GM23338 (cell line): ENCODE results near the gene USP36.

Experiments used
- CREB1 ChIP-seq: fragments of 250-450 bp; sonication (Bioruptor Pico); IDR thresholded peaks from 2 replicates; pipeline ENCODE4 v1.5.0; 2020; ENCODE audit warnings: low read depth, mild to moderate bottlenecking, moderate library complexity
- CTCF ChIP-seq, 2 experiments: fragments of 200-600 bp in 1 of 2; sonication (generic) in 1 of 2; conservative IDR thresholded peaks; 2 replicates each; pipeline versions ENCODE4 v1.5.1 to v1.6.1; 2016 to 2017; ENCODE audit warnings: antibody characterized with exemption in 2 of 2, low read depth in 2 of 2, mild to moderate bottlenecking in 2 of 2, moderate library complexity in 1 of 2
- EZH2 ChIP-seq: fragments of 200-600 bp; sonication (generic); IDR thresholded peaks from one replicate; pipeline ENCODE4 v1.8.0; 2017; ENCODE audit warnings: antibody characterized with exemption, mild to moderate bottlenecking, low read depth; ENCODE audit not compliant: unreplicated experiment
- EZH2phosphoT487 ChIP-seq: fragments of 200-600 bp; sonication (generic); IDR thresholded peaks from one replicate; pipeline ENCODE4 v1.8.1; 2018; ENCODE audit warnings: antibody characterized with exemption; ENCODE audit not compliant: unreplicated experiment
- JUNB ChIP-seq: IDR thresholded peaks from one replicate; pipeline ENCODE4 v1.6.1; 2016; ENCODE audit warnings: antibody characterized with exemption; ENCODE audit not compliant: unreplicated experiment
- NANOG ChIP-seq: IDR thresholded peaks from 2 replicates; pipeline ENCODE4 v1.6.1; 2016; ENCODE audit warnings: antibody characterized with exemption, borderline replicate concordance
- POLR2AphosphoS5 ChIP-seq: IDR thresholded peaks from 2 replicates; pipeline ENCODE4 v1.6.1; 2016; ENCODE audit warnings: antibody characterized with exemption, low read depth
- REST ChIP-seq: IDR thresholded peaks from one replicate; pipeline ENCODE4 v1.6.1; 2018; ENCODE audit warnings: antibody characterized with exemption; ENCODE audit not compliant: unreplicated experiment
- TF ChIP-seq, protein P1 (sequence below): IDR thresholded peaks from 2 replicates; pipeline ENCODE4 v1.6.1; 2016; ENCODE audit warnings: antibody characterized with exemption

DNA sequence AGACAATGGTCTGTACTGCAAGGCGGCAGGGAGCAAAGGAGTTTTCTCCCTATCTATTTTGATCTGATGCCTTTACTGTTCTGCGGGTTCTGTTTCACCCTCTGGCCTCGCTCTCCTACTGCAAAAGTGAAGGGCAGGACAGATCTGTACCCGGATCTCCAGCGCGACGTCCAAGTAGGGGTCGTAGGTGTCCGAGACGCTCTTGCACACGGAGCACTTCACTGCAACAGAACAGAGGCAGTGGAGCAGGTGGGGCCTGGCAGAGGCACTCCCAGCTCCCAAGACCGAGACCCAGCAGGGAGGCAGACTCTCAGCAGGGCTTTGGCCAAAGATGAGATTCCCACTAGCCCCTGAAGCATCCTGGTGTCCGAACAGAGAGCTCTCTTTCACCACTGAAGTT lies 19.8 kb downstream of the USP36 start:
- no peak for TF ChIP-seq CTCF (conservative IDR thresholded peaks at IDR 0.05; ENCODE audit: low read depth in 2 of 2)
- no peak for TF ChIP-seq NANOG
- TF ChIP-seq EZH2, result no peak
- no peak for TF ChIP-seq POLR2AphosphoS5
- TF ChIP-seq EZH2phosphoT487, result no peak
- no peak for TF ChIP-seq JUNB
- TF ChIP-seq, protein P1, sequence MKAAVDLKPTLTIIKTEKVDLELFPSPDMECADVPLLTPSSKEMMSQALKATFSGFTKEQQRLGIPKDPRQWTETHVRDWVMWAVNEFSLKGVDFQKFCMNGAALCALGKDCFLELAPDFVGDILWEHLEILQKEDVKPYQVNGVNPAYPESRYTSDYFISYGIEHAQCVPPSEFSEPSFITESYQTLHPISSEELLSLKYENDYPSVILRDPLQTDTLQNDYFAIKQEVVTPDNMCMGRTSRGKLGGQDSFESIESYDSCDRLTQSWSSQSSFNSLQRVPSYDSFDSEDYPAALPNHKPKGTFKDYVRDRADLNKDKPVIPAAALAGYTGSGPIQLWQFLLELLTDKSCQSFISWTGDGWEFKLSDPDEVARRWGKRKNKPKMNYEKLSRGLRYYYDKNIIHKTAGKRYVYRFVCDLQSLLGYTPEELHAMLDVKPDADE, result no peak
- no peak for TF ChIP-seq CREB1 (CRISPR knock-in tag)
- no peak for TF ChIP-seq REST
